HG03521 (cell line): ENCODE results near the gene TRMT11.
"Not testable (repeated sequence)": the region's sequence is repeated elsewhere in the genome, so short reads cannot be mapped to it uniquely, and the experiment has no call there.

Experiments used
- ATAC-seq: cut with Tn5 transposase; IDR thresholded peaks from one replicate; pipeline ENCODE4 v1.9.1; 2021; ENCODE audit warnings: mild to moderate bottlenecking, moderate library complexity; ENCODE audit not compliant: unreplicated experiment

TRMT11 gene

DNA sequence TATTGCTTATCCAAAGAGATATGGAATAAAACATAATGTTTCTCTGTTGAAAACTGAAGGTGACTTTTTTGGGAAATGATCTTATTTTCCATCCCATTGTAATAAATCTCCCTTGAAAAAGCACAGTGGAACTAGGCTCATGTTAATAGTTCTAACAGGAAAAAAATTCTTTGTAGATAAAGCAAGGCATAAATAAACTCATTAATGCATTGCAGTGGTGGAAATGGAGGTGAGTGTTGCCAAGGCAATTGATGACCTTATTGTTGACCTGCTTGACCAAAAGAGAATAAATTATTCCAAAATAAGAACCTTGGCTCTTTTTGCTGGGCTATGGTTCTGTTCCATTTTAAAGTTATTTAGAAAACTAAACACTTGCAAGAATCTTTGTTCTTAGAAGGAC, 55.2 kb downstream of the TRMT11 start:
- no peak for ATAC-seq

DNA sequence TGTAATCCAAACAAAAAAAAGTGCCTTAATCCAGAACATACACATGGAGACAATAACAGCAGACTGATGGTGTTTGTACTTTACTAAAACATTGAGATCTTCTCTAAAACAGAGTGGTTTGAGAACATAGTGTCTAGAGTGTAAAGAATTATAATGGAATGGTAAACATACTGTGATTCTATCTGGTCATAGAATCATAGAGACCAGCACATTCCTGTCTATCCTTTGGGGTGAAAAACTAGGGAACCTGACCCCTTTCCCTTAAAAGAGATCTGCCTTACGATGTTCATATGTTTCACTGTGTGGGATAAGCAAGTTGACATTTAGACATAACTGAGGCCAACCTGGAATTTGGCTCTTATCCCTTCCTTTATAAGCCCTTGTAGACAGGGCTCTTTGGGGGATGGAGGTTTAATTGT, 55.7 kb downstream of the TRMT11 start:
- ATAC-seq, result no peak

- no peak for ATAC-seq
Measured at GRCh38 chr6:126047648-126048047, 61.3 kb downstream of the TRMT11 start.

GRCh38 chr6:126048635-126049034, 62.3 kb downstream of the TRMT11 start:
- no peak for ATAC-seq

GRCh38 chr6:126050795-126051194, 64.5 kb downstream of the TRMT11 start:
- no peak for ATAC-seq

- no peak for ATAC-seq
Measured at GRCh38 chr6:126051791-126052190, 65.5 kb downstream of the TRMT11 start.

GRCh38 chr6:126052485-126052884, 66.1 kb downstream of the TRMT11 start:
- no peak for ATAC-seq

DNA sequence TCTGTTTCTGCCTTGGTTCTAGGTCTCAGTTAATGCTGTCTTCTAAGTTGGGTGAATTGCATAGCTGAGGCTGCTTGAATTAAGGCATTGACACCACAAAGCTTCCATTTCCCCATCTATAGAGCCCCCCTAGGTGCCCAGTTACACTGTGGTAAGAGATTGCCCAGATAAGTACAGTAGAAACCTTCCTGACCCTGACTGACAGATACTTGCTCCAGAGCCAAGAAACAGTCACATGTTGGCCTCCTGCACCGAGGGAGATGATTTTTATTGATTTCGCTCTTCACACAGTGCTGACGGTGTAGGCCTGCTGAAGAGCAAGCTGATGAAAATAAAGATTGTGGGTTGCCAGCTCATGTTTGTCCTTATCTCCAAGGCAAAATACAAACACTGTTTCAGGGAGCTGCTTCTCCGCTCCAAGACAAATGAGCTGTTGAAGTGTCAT, 67.9 kb downstream of the TRMT11 start:
- no peak for ATAC-seq

GRCh38 chr6:126054802-126055201, 68.5 kb downstream of the TRMT11 start:
- ATAC-seq, result no peak

DNA sequence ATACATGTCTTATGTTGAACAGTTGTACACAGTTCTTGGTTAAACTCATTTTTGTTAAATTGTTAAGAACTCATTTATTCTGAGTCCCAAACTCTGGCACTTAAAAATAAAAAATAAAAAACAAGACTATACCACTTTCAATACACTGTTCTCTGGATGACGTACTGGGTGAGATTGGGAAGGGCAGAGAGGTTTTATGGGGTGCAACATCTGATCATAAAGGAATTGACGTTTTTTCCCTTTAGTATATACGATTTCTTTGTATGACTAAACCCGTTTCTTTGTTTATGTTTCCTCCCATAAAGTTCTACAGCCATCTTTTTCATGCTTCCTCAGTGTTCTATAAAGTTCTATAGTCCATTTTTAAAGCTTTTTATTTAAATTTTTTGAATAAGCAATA, 69.1 kb downstream of the TRMT11 start:
- no peak for ATAC-seq

- ATAC-seq, result no peak
Measured at GRCh38 chr6:126056355-126057004, 70.1 kb downstream of the TRMT11 start.

GRCh38 chr6:126058085-126058484, 71.7 kb downstream of the TRMT11 start:
- ATAC-seq, result not testable (repeated sequence)

- ATAC-seq, result no peak
Measured at GRCh38 chr6:126060400-126060799, 74.1 kb downstream of the TRMT11 start.

DNA sequence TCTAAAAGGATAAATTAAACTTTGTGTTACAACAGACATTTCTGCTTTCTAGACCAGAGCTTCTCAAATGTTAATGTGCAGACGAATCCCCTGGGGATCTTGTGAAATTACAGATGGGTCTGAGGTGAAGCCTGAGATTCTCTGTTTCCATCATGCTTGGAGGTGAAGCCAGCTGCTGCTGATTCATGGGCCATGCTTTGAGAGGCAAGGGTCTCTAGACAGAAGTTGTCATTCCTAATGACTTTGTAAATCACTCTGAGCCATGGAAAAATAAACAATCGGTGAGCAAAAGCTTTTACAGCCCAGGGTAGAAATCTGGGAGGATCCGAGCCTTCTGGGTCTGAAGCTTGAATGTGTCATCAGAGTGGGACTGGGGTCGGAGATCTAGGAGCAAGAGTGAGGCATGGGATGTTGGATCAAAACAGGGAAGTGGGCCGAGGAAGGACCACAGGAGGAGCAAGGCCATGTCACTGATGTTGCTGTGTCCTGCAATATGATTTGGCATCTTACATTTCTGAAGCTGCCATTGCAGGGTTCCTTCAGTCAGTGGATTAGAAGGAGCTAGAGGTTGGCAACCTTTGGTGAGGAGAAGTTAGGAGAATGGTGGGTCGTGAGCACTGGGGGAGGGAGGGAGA, 77.3 kb downstream of the TRMT11 start:
- ATAC-seq, result peak; percentile 55

DNA sequence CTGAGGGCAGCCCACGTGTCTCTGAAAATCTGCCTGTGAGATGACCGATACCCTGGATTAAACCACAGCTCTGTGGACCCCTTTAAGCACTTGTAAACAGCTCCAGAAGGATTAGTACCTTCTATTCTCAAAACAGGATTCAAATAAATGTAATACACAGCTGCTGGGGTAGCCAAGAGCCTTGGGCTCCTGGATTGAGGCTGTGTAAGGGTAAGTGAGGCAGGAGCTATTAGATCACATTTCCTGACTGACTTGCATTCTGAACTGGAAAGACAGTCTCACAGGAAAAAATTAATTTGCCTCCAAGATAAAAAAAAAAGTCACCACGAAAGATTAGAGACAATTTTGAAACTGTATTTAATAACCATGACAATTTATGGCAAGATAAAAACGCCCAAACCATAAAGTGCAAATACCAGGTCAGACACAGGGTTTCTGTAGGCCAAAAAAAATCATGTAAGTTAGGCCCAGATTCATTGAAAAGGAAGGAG, 78.0 kb downstream of the TRMT11 start:
- ATAC-seq, result no peak

DNA sequence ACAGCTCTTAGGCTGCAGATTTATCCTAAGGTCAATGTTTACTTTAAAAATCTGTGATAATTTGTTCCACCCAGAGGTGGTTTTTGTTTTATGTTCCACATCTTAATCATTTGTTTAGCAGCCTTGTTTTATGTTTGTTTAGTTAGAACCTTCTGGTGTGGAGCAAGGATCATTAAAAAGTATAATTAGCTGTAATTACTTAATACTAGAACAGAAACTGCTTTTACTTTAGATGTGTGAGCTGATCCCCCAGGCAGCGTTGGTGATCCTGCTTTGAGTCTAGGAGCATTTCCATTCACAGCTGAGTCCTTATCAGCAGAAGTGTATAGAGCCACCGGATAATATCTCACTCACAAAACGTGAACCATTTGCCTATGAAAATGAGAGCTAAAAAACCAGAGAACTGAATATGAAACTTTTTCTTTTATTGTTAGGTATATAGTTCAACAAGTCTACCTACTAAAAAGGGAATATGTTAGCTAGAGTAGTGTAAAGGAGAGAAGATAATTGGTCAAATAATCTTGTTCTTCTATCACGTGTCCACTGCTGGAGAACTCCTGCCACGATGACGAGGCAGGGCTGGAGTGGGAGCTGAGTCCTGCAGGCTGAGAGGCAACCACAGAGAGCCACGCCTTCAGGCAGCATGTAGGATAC, 78.5 kb downstream of the TRMT11 start:
- no peak for ATAC-seq

DNA sequence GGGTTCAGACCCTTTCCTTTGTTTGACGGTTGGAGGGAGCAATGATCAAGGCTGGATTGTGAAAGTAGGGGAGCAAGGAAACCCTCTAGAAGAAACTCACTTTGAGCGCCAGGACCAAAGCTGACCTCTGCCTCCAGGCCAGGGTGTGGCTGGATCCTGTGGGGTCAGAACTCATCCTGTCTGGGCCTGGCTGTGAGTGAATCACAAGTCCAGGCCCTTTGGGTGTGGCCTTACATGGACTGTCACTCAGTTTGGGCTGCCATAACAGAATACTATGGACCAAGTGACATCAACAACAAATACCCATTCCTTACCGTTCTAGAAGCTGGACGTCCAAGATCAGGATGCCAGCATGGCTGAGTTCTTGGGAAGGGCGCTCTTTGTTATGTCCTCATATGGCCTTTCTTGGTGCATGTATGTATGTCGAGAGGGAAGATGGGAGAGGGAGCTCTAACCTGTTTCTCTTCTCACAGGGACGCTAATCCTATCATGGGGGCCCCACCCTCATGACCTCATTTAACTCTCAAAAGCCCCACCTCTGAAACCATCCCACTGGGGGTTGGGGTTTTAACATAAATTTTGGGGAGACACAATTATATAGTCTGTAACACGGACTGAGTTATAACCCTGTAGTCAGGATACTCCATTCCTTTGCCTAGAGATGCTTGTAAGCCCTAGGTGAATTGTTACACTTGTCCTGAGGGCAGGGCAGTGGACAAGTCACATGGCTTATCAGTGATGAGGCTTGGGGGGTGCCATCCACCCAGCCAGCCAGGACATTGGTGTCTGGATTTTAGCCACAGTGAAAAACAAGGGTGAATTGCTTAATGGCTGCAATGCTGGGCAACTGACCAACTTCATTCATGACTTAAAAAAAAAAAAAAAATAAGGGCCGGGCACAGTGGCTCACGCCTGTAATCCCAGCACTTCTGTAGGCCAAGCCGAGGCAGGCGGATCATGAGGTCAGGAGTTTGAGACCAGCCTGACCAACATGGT, 80.0 kb downstream of the TRMT11 start:
- no peak for ATAC-seq

- no peak for ATAC-seq
Measured at GRCh38 chr6:126067073-126067472, 80.7 kb downstream of the TRMT11 start.

GRCh38 chr6:126069449-126069848, 83.1 kb downstream of the TRMT11 start:
- no peak for ATAC-seq

DNA sequence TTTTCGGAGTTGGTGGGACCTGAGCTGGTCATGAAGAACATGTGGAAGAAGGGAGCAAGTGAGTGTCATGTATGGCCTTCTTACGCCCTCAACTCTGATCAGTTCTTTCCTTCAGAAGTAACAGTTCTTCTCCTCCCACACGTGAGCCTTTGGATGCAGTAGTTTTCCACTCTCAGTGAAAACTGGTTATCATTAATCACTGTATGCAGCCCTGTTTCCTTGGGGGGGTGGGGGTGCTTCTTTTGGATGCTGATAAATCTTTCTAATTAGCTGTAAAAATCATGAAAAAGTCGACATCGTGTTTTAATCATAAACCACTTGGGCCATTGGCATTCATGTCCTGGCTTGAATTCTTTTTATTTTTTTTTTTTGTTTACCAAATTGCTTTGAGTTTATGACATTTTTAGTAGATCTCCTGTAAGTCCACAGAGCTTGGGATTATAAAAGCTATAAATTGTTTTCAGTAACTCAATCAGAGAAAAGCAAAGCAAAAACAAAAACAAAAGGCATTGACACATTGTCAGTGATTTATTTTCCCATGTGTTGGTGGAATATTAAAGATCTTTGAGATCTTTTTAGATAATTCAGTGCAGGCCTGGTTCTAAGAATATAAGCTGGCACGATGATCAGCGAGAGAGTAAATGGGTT, 84.8 kb downstream of the TRMT11 start:
- no peak for ATAC-seq
